ENCODE results near the gene ARHGEF7.

ARHGEF7 gene

DNA sequence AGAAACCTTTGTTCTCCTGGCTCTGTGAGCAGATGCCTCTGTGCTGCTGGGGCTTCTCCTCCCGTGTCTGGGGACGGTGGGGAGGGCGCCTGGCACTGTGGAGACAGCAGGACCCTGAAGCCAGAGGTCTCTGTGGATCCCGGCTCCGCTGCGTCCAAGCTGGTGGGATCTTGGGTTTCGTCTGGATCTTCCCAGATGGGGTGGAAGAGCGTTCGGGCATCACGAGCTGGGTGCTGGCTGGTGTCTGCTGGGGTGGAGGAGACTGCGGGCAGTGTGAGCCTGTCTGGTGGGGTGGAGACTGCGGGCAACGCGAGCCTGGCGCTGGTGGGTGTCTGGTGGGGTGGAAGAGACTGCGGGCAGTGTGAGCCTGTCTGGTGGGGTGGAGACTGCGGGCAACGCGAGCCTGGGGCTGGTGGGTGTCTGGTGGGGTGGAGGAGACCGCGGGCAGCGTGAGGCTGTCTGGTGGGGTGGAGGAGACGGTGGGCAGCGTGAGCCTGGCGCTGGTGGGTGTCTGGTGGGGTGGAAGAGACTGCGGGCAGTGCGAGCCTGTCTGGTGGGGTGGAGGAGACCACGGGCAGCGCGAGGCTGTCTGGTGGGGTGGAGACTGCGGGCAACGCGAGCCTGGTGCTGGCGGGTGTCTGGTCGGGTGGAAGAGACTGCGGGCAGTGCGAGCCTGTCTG lies 211.0 kb downstream of the ARHGEF7 start:
- DNase-seq (ENCODE audit: extremely low read depth, low read depth), result no peak

DNA sequence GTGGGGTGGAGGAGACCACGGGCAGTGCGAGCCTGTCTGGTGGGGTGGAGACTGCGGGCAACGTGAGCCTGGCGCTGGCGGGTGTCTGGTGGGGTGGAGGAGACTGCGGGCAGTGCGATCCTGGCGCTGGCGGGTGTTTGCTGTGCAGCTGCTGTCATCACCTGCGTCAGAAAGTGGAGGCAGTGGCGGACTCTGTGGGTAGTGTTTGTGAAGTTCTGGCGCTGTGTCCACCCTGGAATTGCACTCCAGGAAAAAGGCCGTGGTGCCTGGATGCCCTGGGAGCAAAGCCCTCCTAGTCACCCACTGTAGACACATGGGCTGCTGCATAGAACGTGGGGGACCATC lies 211.5 kb downstream of the ARHGEF7 start:
- TF ChIP-seq, protein P1, sequence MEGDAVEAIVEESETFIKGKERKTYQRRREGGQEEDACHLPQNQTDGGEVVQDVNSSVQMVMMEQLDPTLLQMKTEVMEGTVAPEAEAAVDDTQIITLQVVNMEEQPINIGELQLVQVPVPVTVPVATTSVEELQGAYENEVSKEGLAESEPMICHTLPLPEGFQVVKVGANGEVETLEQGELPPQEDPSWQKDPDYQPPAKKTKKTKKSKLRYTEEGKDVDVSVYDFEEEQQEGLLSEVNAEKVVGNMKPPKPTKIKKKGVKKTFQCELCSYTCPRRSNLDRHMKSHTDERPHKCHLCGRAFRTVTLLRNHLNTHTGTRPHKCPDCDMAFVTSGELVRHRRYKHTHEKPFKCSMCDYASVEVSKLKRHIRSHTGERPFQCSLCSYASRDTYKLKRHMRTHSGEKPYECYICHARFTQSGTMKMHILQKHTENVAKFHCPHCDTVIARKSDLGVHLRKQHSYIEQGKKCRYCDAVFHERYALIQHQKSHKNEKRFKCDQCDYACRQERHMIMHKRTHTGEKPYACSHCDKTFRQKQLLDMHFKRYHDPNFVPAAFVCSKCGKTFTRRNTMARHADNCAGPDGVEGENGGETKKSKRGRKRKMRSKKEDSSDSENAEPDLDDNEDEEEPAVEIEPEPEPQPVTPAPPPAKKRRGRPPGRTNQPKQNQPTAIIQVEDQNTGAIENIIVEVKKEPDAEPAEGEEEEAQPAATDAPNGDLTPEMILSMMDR (IDR thresholded peaks at IDR 0.05; ENCODE audit: low read depth, low read length, missing control alignments), result no peak
- no peak for DNase-seq (ENCODE audit: extremely low read depth, low read depth)
- no peak overlapping the region for H3K4me3 ChIP-seq (replicated peaks; ENCODE audit: low read depth, low read length)

More for the DNA sequence above, 211.0 kb downstream of the ARHGEF7 start:
- TF ChIP-seq, protein P1 (IDR thresholded peaks at IDR 0.05; ENCODE audit: low read depth, low read length, missing control alignments), result no peak
- no peak overlapping the region for H3K4me3 ChIP-seq (replicated peaks; ENCODE audit: low read depth, low read length)

DNA sequence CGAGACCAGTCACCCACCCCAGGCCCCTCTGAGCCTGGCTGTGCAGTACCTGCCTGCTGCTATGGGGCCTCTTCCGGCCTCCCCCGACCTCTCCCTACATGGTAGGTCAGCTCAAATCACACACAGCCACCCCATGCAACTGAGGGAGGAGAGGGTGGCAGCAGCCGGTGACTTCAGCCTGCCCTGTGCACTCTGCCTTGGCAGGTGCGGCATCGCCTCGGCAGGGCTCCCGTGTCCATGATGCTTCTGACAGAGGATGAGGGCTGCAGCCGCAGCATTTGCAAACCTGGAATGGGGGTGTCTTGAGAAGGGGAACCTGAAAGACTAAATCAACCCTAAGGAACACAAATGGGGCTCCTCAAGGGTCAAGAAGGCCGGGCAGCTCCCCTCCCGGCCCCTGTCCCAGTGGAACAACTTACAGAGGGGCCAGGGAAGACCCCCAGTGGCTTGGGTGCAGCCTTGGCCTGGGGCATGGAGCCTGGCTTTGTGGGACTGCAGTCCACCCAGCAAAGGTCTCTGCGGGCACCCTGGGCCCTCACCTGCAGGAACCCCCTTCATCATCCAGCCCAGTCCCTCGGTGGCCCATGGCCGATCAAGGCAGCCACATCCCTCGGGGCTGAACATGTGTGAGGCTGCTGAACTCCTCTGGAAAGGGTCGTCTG lies 212.0 kb downstream of the ARHGEF7 start:
- DNase-seq (ENCODE audit: extremely low read depth, low read depth), result no peak
- TF ChIP-seq, protein P1 (IDR thresholded peaks at IDR 0.05; ENCODE audit: low read depth, low read length, missing control alignments), result no peak
- no peak overlapping the region for H3K4me3 ChIP-seq (replicated peaks; ENCODE audit: low read depth, low read length)

DNA sequence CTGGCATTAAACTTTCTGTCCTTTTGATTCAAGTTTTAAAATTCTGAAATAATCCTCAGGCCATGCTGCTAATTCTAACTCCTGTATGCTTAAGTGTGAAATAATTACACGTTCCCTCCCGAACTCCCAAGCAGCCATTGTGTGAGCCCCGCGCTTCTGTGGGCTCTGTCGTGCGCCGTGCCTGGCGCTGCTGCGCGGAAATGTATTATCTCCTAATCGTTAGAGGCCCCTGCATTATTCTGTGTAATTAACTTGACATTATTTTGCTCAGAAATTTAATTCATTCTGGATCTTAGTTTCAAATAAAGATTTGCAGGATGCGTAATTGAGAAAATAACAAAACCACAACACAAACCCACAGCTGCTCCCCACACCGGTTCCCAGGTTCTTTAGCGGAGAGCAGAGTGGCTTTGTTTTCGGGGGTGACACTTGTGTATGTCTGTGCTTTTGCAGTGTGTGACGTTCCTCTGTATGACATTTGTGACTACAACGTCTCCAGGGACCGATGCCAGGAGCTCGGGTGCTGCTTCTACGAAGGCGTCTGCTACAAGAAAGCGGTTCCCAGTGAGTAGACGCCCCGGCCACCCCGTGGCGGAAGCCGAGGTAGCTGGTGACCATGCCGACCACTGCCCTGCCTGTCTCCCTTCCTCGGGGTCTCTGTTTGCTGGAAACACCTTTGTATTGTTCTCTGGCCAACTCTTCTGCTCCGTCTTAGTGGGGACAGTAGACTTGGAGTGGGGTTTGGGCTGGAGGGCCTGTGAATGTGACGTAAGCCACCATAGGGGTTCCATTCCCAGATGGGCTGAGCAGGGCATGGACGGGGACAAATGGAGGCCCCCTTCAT lies 212.8 kb downstream of the ARHGEF7 start:
- no peak overlapping the region for H3K4me3 ChIP-seq (replicated peaks; ENCODE audit: low read depth, low read length)
- TF ChIP-seq, protein P1 (IDR thresholded peaks at IDR 0.05; ENCODE audit: low read depth, low read length, missing control alignments), result no peak
- no peak for DNase-seq (ENCODE audit: extremely low read depth, low read depth)

DNA sequence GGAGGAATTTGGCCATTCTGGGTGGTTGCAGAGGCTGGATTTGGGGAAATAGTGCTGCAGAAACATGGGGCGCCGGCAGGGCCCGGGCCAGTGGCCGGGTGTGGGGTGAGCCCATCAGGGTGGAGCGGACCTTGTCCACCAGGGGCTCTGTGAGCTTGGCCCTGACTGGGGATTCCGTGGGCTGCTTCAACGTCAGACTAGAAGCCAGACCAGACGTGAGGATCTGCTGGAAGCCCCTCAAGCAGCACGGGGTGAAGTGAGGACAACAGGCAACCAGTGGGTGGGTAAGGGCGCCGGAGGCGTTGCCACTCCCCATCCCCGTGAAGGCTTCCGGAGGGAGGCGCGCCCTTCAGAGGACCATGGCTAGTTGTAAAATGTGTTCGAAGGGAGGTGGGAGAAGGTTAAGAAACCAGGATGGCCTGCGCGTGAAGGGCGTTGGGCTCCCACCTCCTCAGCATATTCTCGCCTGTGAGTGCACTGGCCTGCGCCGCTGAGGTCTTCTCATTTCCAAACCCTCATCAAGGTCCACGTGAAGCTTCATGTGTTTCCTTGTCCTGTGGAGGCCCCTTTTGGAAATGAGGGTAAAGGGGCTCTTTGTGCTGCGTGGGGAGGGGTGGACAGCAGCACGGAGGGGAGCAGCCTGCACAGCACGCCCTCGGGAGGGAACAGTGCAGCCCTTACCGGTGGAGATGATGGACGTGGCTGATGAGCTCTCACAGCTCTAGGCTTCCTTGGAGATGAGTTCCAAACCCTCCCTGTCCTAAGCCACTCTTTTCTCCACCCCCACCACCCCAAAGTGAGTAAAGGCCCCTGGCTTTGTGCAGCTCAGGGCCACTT lies 213.7 kb downstream of the ARHGEF7 start:
- no peak for DNase-seq (ENCODE audit: extremely low read depth, low read depth)
- TF ChIP-seq, protein P1 (IDR thresholded peaks at IDR 0.05; ENCODE audit: low read depth, low read length, missing control alignments), result no peak
- no peak overlapping the region for H3K4me3 ChIP-seq (replicated peaks; ENCODE audit: low read depth, low read length)

DNA sequence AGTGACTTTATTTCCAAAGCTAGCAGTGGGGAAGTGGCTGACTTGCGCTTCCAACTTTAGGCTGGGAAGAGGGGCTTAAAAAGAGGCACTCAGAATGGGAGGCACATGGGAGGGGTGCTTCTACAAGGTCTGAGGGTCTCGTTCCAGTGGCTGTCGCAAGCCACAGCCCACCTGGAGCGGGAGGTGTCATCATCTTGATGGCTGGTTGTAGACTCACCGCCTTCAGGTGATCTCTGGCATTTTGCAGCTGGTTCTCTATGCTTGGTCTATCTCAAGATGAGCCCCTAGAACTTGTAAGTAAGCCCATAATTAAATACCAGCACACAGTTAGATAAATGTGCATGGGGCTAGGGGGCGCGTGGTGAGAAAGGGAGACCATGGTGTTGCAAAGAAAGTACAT lies 214.5 kb downstream of the ARHGEF7 start:
- DNase-seq (ENCODE audit: extremely low read depth, low read depth), result no peak
- TF ChIP-seq, protein P1 (IDR thresholded peaks at IDR 0.05; ENCODE audit: low read depth, low read length, missing control alignments), result no peak
- H3K4me3 ChIP-seq (replicated peaks; ENCODE audit: low read depth, low read length), result no peak overlapping the region

All from HFF-Myc (cell line).